Activated CD8-positive, alpha-beta memory T cell treated with anti-CD3 and anti-CD28 coated beads for 1 hour (primary cell): Measurements from ENCODE around the gene ANAPC16.
"Not testable (repeated sequence)": the region's sequence is repeated elsewhere in the genome, so short reads cannot be mapped to it uniquely, and the experiment has no call there.

Source experiments
- DNase-seq, 2 donors: peaks; one replicate each; pipeline ENCODE4 v3.0.0-alpha.2; 2020; ENCODE audit warnings: low read depth in 1 of 2; ENCODE audit errors: extremely low read depth in 1 of 2

Gene ANAPC16

GRCh38 chr10:72215611-72216549, at the start of gene ANAPC16, which contains the start of gene ASCC1:
Gene ANAPC16 (plus strand): TSS chr10:72216012. CDS start chr10:72223915, 7,903 bp downstream.
Gene ASCC1 (minus strand): TSS chr10:72216276. CDS start chr10:72213298, 2,978 bp downstream.
- DNase-seq, result peak; percentile 81 to 94

GRCh38 chr10:72167118-72167517, 48.7 kb upstream of the ANAPC16 start:
- DNase-seq, result no peak

- no peak for DNase-seq
Measured at GRCh38 chr10:72170263-72170662, 45.5 kb upstream of the ANAPC16 start.

GRCh38 chr10:72170733-72171132, 45.1 kb upstream of the ANAPC16 start:
- no peak for DNase-seq

- no peak for DNase-seq
Measured at GRCh38 chr10:72171175-72171630, 44.6 kb upstream of the ANAPC16 start.

- DNase-seq, result no peak
Measured at GRCh38 chr10:72173262-72173618, 42.6 kb upstream of the ANAPC16 start.

- DNase-seq, result no peak
Measured at GRCh38 chr10:72173619-72174296, 42.1 kb upstream of the ANAPC16 start.

GRCh38 chr10:72174297-72174662, 41.5 kb upstream of the ANAPC16 start:
- no peak for DNase-seq

- DNase-seq, result no peak
Measured at GRCh38 chr10:72175149-72175548, 40.7 kb upstream of the ANAPC16 start.

GRCh38 chr10:72176701-72177100, 39.1 kb upstream of the ANAPC16 start:
- DNase-seq, result no peak

- DNase-seq, result no peak
Measured at GRCh38 chr10:72177454-72177853, 38.4 kb upstream of the ANAPC16 start.

GRCh38 chr10:72184156-72184555, 31.7 kb upstream of the ANAPC16 start:
- no peak for DNase-seq

- no peak for DNase-seq
Measured at GRCh38 chr10:72186258-72186981, 29.4 kb upstream of the ANAPC16 start.

GRCh38 chr10:72186982-72187330, 28.9 kb upstream of the ANAPC16 start:
- DNase-seq, result no peak

GRCh38 chr10:72194949-72195348, 20.9 kb upstream of the ANAPC16 start:
- DNase-seq, result no peak

- no peak for DNase-seq
Measured at GRCh38 chr10:72200883-72201282, 14.9 kb upstream of the ANAPC16 start.

GRCh38 chr10:72201293-72201692, 14.5 kb upstream of the ANAPC16 start:
- no peak for DNase-seq

- no peak for DNase-seq
Measured at GRCh38 chr10:72204296-72204695, 11.5 kb upstream of the ANAPC16 start.

- no peak for DNase-seq
Measured at GRCh38 chr10:72204724-72205123, 11.1 kb upstream of the ANAPC16 start.

GRCh38 chr10:72206511-72207229, 9.1 kb upstream of the ANAPC16 start:
- no peak for DNase-seq

GRCh38 chr10:72208526-72208925, 7.3 kb upstream of the ANAPC16 start:
- DNase-seq, result not testable (repeated sequence)
